H1 (cell line): ENCODE results near the gene PTPRR. TPM values are rescaled to one million over a fixed set of nuclear protein-coding genes. Genes with fewer than 3 reads are reported as not detected.

Source experiments
- CTCF ChIA-PET: fragments of 300-600 bp; sonication (Branson Sonifier 250); formaldehyde crosslinking; loops from one replicate; lab custom pipeline; 2021; ENCODE audit not compliant: partially characterized antibody; lab: Charles Lee
- POLR2A ChIA-PET: fragments of 300-600 bp; sonication (Branson Sonifier 250); formaldehyde crosslinking; loops from one replicate; lab custom pipeline; 2021; ENCODE audit warnings: inconsistent platforms; ENCODE audit not compliant: partially characterized antibody; lab: Charles Lee
- DNase-seq, 2 experiments: peaks; one replicate each; pipeline versions ENCODE4 v3.0.0 to v3.0.0-alpha.2; 2010 to 2022; ENCODE audit warnings: low spot score in 2 of 2, low read depth in 1 of 2, mixed read lengths in 1 of 2
- FAIRE-seq: peaks from 2 replicates; lab custom pipeline; 2011; peaks lifted over from hg19 to GRCh38; lab: Jason Lieb, UNC
- H2AFZ ChIP-seq: 2 replicates; pipeline ENCODE4 v1.8.1; 2012; ENCODE audit warnings: low read length, inconsistent platforms
- H2AK5ac ChIP-seq: 2 replicates; pipeline ENCODE4 v1.6.1; 2013; ENCODE audit warnings: low read depth, low read length
- H2BK120ac ChIP-seq: replicated peaks from 2 replicates; pipeline ENCODE3; 2013; ENCODE audit warnings: low read depth, low read length, inconsistent platforms
- H2BK12ac ChIP-seq: 2 replicates; pipeline ENCODE4 v1.6.1; 2013; ENCODE audit warnings: low read depth, low read length
- H2BK15ac ChIP-seq: 2 replicates; pipeline ENCODE4 v1.6.1; 2013; ENCODE audit warnings: low read length
- H2BK20ac ChIP-seq: 2 replicates; pipeline ENCODE4 v1.6.1; 2013; ENCODE audit warnings: low read length
- H2BK5ac ChIP-seq: 2 replicates; pipeline ENCODE4 v1.6.1; 2013; ENCODE audit warnings: low read depth, low read length
- H3K14ac ChIP-seq: 2 replicates; pipeline ENCODE4 v1.6.1; 2013; ENCODE audit warnings: inconsistent platforms; ENCODE audit not compliant: insufficient read length
- H3K18ac ChIP-seq: 2 replicates; pipeline ENCODE4 v1.6.1; 2013; ENCODE audit warnings: low read length; ENCODE audit errors: extremely low read depth
- H3K23ac ChIP-seq: 2 replicates; pipeline ENCODE4 v1.6.1; 2013; ENCODE audit warnings: inconsistent platforms; ENCODE audit not compliant: insufficient read length
- H3K23me2 ChIP-seq: 2 replicates; pipeline ENCODE4 v1.6.1; 2013; ENCODE audit warnings: low read depth, low read length
- H3K27ac ChIP-seq: 2 replicates; pipeline ENCODE4 v1.6.1; 2011; ENCODE audit warnings: low read depth, low read length, inconsistent platforms
- H3K27me3 ChIP-seq, 4 experiments: replicated peaks in 1 of 4; 1 replicate in 1 of 4; 2 replicates in 3 of 4; pipeline versions ENCODE4 v1.6.1 to v1.8.1; 2011 to 2013; ENCODE audit warnings: low read length in 3 of 4, mild to moderate bottlenecking in 3 of 4, inconsistent platforms in 2 of 4, mixed read lengths in 2 of 4, moderate library complexity in 1 of 4; ENCODE audit not compliant: control insufficient read depth in 3 of 4, insufficient read depth in 3 of 4; ENCODE audit errors: extremely low read depth in 1 of 4
- H3K36me3 ChIP-seq, 4 experiments: 2 replicates each; pipeline versions ENCODE4 v1.6.1 to v1.8.1; 2011 to 2013; ENCODE audit warnings: mild to moderate bottlenecking in 4 of 4, low read length in 3 of 4, moderate library complexity in 2 of 4, control low read depth in 1 of 4, inconsistent platforms in 1 of 4; ENCODE audit not compliant: insufficient read depth in 4 of 4, control insufficient read depth in 2 of 4
- H3K4ac ChIP-seq: replicated peaks from 2 replicates; pipeline ENCODE3; 2013; ENCODE audit warnings: low read length, low read depth, mixed read lengths, inconsistent platforms; ENCODE audit not compliant: insufficient read length
- H3K4me1 ChIP-seq, 4 experiments: replicated peaks in 1 of 4; 1 replicate in 1 of 4; 2 replicates in 3 of 4; pipeline versions ENCODE4 v1.6.1 to v1.8.1; 2011 to 2013; ENCODE audit warnings: low read length in 3 of 4, inconsistent platforms in 2 of 4, mixed read lengths in 1 of 4; ENCODE audit not compliant: insufficient read depth in 4 of 4, control insufficient read depth in 3 of 4
- H3K4me2 ChIP-seq, 2 experiments: 2 replicates each; pipeline versions ENCODE4 v1.6.1 to v1.8.1; 2011 to 2013; ENCODE audit warnings: low read depth in 2 of 2, low read length in 2 of 2, control low read depth in 1 of 2, inconsistent platforms in 1 of 2, mild to moderate bottlenecking in 1 of 2; ENCODE audit not compliant: insufficient read depth in 1 of 2
- H3K4me3 ChIP-seq, 4 experiments: fragments of 200-600, 300-600 bp in 1 of 4; sonication (generic), shearing (Covaris generic), sonication (Bioruptor Twin) in 1 of 4; 2 replicates each; pipeline versions ENCODE4 v1.5.1 to v1.8.1; 2011 to 2016; ENCODE audit warnings: low read length in 4 of 4, low read depth in 3 of 4, control low read depth in 2 of 4, inconsistent platforms in 2 of 4, mild to moderate bottlenecking in 2 of 4, mixed read lengths in 1 of 4, moderate library complexity in 1 of 4; ENCODE audit not compliant: insufficient read depth in 2 of 4; ENCODE audit errors: extremely low read depth in 1 of 4
- H3K56ac ChIP-seq: replicated peaks from 2 replicates; pipeline ENCODE3; 2013; ENCODE audit warnings: low read depth, mild to moderate bottlenecking, mixed read lengths, low read length, inconsistent platforms; ENCODE audit not compliant: insufficient read length
- H3K79me1 ChIP-seq: 2 replicates; pipeline ENCODE4 v1.6.1; 2013; ENCODE audit warnings: low read depth, low read length, control low read depth
- H3K79me2 ChIP-seq, 2 experiments: 2 replicates each; pipeline versions ENCODE4 v1.6.1 to v1.8.1; 2012 to 2013; ENCODE audit warnings: low read length in 2 of 2, mild to moderate bottlenecking in 2 of 2, inconsistent platforms in 1 of 2; ENCODE audit not compliant: insufficient read depth in 2 of 2, control insufficient read depth in 1 of 2
- H3K9ac ChIP-seq, 4 experiments: replicated peaks in 1 of 4; 1 replicate in 1 of 4; 2 replicates in 3 of 4; pipeline versions ENCODE4 v1.6.1 to v1.8.1; 2011 to 2013; ENCODE audit warnings: low read depth in 3 of 4, low read length in 3 of 4, control low read depth in 2 of 4, mild to moderate bottlenecking in 2 of 4, moderate library complexity in 2 of 4, inconsistent platforms in 1 of 4; ENCODE audit errors: extremely low read depth in 1 of 4
- H3K9me3 ChIP-seq, 2 experiments: 2 replicates each; pipeline versions ENCODE4 v1.6.1 to v1.8.1; 2012 to 2013; ENCODE audit warnings: mild to moderate bottlenecking in 2 of 2, moderate library complexity in 2 of 2, control low read depth in 1 of 2, inconsistent platforms in 1 of 2, low read depth in 1 of 2, low read length in 1 of 2, mixed read lengths in 1 of 2; ENCODE audit not compliant: insufficient read depth in 2 of 2
- H4K20me1 ChIP-seq, 2 experiments: replicated peaks in 1 of 2; 2 replicates each; pipeline versions ENCODE3 to v1.8.1; 2011 to 2013; ENCODE audit warnings: inconsistent platforms in 2 of 2, low read length in 2 of 2, mild to moderate bottlenecking in 1 of 2; ENCODE audit not compliant: insufficient read depth in 2 of 2, control insufficient read depth in 1 of 2
- H4K5ac ChIP-seq: 2 replicates; pipeline ENCODE4 v1.6.1; 2013; ENCODE audit warnings: low read length, low read depth, mixed read lengths, inconsistent platforms; ENCODE audit not compliant: insufficient read length
- H4K8ac ChIP-seq: 2 replicates; pipeline ENCODE4 v1.8.0; 2013; ENCODE audit warnings: mild to moderate bottlenecking, moderate library complexity, low read length, inconsistent platforms; ENCODE audit not compliant: insufficient read depth; ENCODE audit errors: extremely low read depth
- H4K91ac ChIP-seq: replicated peaks from 2 replicates; pipeline ENCODE3; 2013; ENCODE audit warnings: low read length, mixed read lengths, inconsistent platforms; ENCODE audit not compliant: insufficient read length
- SP2 ChIP-seq: IDR thresholded peaks from 2 replicates; pipeline ENCODE4 v1.6.1; 2012; ENCODE audit warnings: mild to moderate bottlenecking, low read length, inconsistent platforms
- SRF ChIP-seq: IDR thresholded peaks from 2 replicates; pipeline ENCODE4 v1.6.1; 2011; ENCODE audit warnings: mild to moderate bottlenecking, low read depth, low read length, moderate library complexity
- WGBS, 2 experiments: shearing (Covaris generic) in 1 of 2; methylation state at CpG; one replicate each; pipeline versions ENCODE4 v1.1.6 to v1.1.7; 2013 to 2015; ENCODE audit warnings: low lambda C conversion rate in 2 of 2, mixed read lengths in 2 of 2, inconsistent platforms in 1 of 2, low coverage in 1 of 2, missing lambda C conversion rate in 1 of 2; ENCODE audit not compliant: insufficient replicate concordance in 2 of 2, insufficient coverage in 1 of 2, insufficient read length in 1 of 2; ENCODE audit errors: extremely low coverage in 1 of 2, missing lambda C conversion rate in 1 of 2; 5-methylcytosine and 5-hydroxymethylcytosine counted together
- polyA plus RNA-seq, 7 experiments: library from polyadenylated mRNA; depleted of rRNA in 3 of 7; stranded (reverse) in 5 of 7; unstranded in 2 of 7; fragments of >200 nt in 5 of 7; fragments of 200-250 nt in 2 of 7; gene quantifications; 1 replicate in 5 of 7; 2 replicates in 1 of 7; 4 replicates in 1 of 7; pipeline versions ENCODE4 v1.2.1 to v1.2.3, GENCODE V29; 2011 to 2013; ENCODE audit warnings: missing spikeins in 2 of 7, mixed read lengths in 2 of 7
- total RNA-seq: library from RNA; stranded (reverse); fragmentation: NEBNext Ultra II Directional; extraction: Animal tissue kit (Norgen Biotek cat#: 25700); gene quantifications from 2 replicates; pipeline ENCODE4 v1.2.1, GENCODE V29; 2021

Gene PTPRR
- total and polyA plus RNA-seq, 2 of the 8 experiments (the other 6 are each of a cell fraction or from before 2014, with no cell fraction given), result 0.07 to 0.35 TPM

- Histone ChIP-seq H3K4me3 (no peak overlapping the region), H2BK20ac (no peak overlapping the region), H3K79me2 (no peaks in the 10 kb centered on the region), H3K4me1 (no peaks in the 10 kb centered on the region), H2AK5ac (no peak overlapping the region), H4K91ac (no peak overlapping the region), H3K79me1 (no peaks in the 10 kb centered on the region), H3K27ac (no peak overlapping the region), H3K27me3 (no peaks in the 10 kb centered on the region), H3K23ac (no peak overlapping the region), H3K36me3 (no peaks in the 10 kb centered on the region), H3K9me3 (no peaks in the 10 kb centered on the region), H2BK12ac (no peak overlapping the region), H2BK15ac (no peak overlapping the region), H3K14ac (no peak overlapping the region), H3K23me2 (no peaks in the 10 kb centered on the region; the same call in 1 of the 2 replicates), H2BK5ac (no peak overlapping the region), H2BK120ac (no peak overlapping the region), H3K18ac (no peak overlapping the region), H4K5ac (no peak overlapping the region), H3K9ac (no peak overlapping the region), H3K56ac (no peak overlapping the region), H4K8ac (no peak overlapping the region), H4K20me1 (no peaks in the 10 kb centered on the region), H3K4me2 (no peak overlapping the region), H3K4ac (no peak overlapping the region), H2AFZ (no peak overlapping the region)
- TF ChIP-seq SRF (no peak), SP2 (no peak)
- FAIRE-seq (no peak), DNase-seq (no peak)
- CTCF ChIA-PET, result interaction anchor here (1.2 kb wide), 1 partner anchor 105 kb away, joined by 3 read pairs; no protein-coding TSS in a partner anchor
- WGBS, 2 experiments, result 94% methylated on average over 7 of the region's 7 CpGs; no CpG with 5 or more reads in 1 of the 2 experiments
- POLR2A ChIA-PET, result no interaction called here
Measured at GRCh38 chr12:70745048-70745447, 175.5 kb downstream of the PTPRR start.
